GM13976 (cell line): ENCODE results near the gene NR1H4.
"Not testable (repeated sequence)": the region's sequence is repeated elsewhere in the genome, so short reads cannot be mapped to it uniquely, and the experiment has no call there.

ENCODE experiments used
- DNase-seq: peaks from one replicate; pipeline ENCODE4 v3.0.0; 2012; ENCODE audit warnings: low spot score
- in situ Hi-C: fragments of 300-500 bp; cut with MboI; formaldehyde crosslinking; loops from one replicate; pipeline ENCODE4 v1.12.0; 2022; ENCODE audit warnings: low sequenced_read_pairs, mixed read lengths, inconsistent platforms; ENCODE audit not compliant: unreplicated experiment
- TF ChIP-seq, protein P1 (sequence below): IDR thresholded peaks from 2 replicates; pipeline ENCODE4 v1.5.1; 2012; ENCODE audit warnings: borderline replicate concordance, mild to moderate bottlenecking; ENCODE audit not compliant: insufficient read depth; ENCODE audit errors: extremely low read depth, missing control alignments, control extremely low read depth

The NR1H4 gene

DNA sequence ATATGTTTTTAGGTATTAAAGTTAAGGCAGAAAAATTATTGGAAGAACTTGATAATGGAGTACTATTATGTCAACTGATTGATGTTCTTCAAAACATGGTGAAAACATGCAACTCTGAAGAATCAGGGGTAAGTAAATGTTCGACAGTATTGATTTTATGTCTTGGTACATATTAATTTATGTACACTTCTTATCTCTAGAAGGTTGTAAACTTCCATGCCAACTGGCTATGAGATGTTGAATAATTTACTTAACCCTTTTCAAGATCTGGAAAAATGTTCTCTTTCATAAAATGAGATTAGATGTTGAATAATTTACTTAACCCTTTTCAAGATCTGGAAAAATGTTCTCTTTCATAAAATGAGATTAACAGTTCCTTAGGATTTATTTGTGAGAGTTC lies 128.0 kb downstream of the NR1H4 start:
- DNase-seq, result no peak
- in situ Hi-C loops, result no loop called here
- TF ChIP-seq, protein P1, sequence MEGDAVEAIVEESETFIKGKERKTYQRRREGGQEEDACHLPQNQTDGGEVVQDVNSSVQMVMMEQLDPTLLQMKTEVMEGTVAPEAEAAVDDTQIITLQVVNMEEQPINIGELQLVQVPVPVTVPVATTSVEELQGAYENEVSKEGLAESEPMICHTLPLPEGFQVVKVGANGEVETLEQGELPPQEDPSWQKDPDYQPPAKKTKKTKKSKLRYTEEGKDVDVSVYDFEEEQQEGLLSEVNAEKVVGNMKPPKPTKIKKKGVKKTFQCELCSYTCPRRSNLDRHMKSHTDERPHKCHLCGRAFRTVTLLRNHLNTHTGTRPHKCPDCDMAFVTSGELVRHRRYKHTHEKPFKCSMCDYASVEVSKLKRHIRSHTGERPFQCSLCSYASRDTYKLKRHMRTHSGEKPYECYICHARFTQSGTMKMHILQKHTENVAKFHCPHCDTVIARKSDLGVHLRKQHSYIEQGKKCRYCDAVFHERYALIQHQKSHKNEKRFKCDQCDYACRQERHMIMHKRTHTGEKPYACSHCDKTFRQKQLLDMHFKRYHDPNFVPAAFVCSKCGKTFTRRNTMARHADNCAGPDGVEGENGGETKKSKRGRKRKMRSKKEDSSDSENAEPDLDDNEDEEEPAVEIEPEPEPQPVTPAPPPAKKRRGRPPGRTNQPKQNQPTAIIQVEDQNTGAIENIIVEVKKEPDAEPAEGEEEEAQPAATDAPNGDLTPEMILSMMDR, result no peak

DNA sequence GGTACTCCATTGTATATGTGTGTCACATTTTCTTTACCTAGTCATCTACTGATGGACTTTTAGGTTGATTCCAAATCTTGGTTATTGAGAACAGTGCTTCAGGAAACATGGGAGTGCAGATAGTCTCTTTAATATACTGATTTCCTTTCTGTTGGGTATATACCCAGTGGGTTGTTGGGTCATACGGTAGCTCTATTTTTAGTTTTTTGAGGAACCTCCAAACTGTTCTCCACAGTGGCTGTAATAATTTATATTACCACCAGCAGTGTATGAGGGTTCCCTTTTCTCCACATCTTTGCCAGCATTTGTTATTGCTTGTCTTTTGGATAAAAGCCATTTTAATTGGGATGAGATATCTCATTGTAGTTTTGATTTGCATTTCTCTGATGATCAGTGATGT lies 129.3 kb downstream of the NR1H4 start:
- in situ Hi-C loops, DNase-seq: not testable (repeated sequence)

DNA sequence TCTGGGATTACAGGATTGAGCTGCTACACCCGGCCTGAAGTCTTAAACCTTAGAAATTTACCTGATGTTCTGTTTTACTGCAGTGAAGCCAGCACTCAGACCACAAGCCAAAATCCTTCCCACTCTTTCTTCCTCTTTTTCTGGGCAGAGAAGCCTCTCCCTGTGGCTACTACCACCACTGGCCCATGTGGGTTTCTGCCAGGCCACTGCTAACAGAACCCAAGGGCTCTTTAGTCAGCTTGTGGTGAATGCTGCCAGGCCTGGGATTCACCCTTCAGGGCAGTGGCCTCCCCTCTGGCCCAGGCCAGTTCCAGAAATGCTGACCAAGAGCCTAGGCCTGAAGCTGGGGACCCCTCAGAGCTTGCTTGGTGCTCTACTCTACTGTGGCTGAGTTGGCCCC lies 135.1 kb downstream of the NR1H4 start:
- no peak for DNase-seq
- in situ Hi-C loops, result no loop called here
- TF ChIP-seq, protein P1, result no peak

DNA sequence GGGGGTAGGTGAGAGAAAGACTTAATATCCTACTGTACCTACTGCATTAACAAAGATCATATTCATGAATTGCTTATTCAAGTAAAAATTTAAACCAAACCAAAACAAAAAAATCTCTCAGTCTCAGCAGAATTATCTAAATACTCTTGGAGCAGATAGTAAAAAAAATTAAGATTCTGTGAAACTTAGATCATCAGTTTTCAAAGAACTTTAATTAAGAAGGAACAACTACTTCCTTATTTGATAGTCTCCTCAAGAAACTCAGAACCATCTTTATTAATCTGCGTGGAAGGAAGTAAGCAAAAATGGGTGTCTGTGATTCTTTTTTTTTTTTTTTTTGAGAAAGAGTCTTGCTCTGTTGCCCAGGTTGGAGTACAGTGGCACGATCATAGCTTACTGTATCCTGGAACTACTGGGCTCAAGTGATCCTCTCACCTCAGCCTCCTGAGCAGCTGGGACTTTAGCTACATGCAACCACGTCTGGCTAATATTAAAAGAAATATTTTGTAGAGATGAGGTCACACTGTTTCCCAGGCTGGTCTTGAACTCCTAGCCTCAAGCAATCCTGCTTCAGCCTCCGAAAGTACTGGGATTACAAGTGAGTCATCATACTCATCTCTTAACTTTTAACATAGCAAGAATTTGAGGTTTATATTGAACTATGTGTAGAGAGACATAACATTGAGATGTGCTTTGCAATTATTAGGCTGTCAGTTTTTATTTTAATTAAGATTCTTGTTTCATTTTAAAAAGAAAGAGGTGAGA lies 137.2 kb downstream of the NR1H4 start:
- in situ Hi-C loops, result no loop called here
- DNase-seq, result no peak
- TF ChIP-seq, protein P1, result no peak

DNA sequence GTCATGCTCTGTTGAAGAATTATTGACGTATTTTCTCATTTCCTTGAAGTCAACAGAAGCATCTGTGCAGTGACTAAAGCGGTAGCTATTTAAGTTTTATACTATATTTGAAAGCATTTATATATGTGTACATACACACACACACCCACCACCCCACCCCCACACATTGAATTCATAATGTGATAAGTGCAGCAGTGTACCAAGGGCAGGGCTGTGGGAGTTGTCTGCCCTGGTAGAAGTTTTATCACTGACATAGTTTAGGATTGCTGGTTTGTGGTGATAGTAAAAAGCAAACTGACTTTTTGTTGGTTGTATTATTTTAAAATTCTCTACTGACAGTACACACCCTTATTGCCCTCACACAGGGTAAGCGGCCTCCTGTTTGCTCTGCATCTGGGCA lies 138.9 kb downstream of the NR1H4 start:
- no peak for DNase-seq
- TF ChIP-seq, protein P1, result no peak
- in situ Hi-C loops, result no loop called here
